SW 1271 (cell line): ENCODE data around the gene PLS1.

Experiments used
- DNase-seq, 2 experiments: peaks; one replicate each; lab custom pipeline; 2025; lab: John Stamatoyannopoulos, UW

PLS1 gene

DNA sequence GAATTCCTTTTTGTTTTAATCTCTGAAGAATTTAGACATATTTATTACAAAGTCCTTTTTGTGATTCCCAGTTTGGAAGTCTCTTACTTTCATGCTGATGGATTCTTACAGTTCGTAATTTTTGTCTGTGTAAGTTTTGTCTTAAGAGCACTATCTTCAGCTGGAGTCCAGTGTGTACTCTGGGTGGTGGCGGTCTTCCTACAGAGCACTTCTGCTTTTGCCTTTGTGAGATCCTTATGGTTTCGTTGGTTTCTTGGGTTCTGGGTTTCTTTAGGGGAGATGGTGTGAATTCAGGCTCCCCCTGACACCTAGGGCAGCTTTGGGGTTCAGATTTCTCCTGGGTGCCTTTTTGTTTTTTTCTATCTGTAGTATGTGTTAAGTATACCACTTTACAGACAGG, 45.3 kb downstream of the PLS1 start:
- DNase-seq = no peak

DNA sequence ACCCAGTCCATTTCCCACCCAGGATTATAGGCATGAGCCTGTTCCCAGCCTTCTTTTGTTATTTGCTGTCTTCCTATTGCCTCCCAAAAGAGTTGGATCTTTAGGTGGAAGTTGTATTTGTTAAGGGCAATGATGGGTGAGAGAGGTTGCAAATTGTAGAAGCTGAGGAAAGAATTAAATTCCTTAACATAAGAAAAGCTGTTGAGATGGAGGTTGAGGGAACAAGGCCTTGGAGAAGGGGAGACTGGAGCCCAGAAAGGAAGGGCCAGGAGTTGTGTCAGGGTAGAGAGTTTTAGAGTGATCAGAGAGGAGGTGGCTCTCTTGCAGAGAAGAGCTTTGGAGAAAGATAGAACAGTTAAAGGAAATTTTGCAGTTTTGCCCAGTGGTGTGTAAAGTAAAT, 46.8 kb downstream of the PLS1 start:
- no peak for DNase-seq

DNA sequence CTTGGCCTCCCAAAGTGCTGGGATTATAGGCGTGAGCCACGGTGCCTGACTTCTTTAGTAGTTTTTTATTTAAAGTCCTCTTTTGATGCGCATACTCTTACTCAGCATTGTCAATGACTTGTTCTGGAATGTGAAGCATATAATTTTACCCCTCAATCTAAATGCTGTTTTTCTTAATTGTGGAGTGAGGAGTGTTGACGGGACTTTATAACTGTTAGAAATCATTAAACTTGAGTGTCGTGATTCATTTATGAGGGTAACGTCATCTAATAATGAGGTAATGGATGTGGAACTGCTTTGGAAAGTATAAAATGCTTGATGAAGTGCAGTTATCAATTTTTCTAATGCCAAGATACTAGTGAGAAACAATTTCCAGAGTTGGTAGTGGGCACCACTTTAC, 48.3 kb downstream of the PLS1 start:
- DNase-seq = no peak

DNA sequence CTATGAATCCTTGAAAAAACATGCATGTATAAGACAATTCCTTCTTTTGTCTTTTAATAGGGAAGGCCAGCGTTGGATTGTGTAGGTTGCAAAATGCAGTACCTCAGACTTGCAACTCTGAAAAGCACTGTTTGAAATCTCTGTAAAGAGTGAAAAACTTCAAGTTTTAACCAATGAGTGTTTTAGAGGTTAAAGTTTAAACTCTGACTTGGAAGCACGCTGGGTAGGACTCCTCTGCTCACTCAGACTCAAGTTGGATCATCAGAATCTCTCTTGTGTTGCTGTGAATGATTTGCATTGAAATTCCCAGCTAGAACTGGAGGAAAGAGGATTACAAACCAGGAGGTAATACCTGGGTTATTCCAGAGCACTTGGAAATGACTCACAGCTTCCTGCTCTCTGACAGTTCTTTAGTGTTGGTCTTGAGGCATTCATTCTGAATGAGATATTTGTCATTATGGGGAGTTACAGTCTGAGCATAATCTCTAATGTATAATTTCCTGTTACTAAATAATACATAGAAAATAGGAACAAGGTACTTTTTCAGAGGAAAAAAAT, 49.1 kb downstream of the PLS1 start:
- DNase-seq = peak; percentile 44 to 68

DNA sequence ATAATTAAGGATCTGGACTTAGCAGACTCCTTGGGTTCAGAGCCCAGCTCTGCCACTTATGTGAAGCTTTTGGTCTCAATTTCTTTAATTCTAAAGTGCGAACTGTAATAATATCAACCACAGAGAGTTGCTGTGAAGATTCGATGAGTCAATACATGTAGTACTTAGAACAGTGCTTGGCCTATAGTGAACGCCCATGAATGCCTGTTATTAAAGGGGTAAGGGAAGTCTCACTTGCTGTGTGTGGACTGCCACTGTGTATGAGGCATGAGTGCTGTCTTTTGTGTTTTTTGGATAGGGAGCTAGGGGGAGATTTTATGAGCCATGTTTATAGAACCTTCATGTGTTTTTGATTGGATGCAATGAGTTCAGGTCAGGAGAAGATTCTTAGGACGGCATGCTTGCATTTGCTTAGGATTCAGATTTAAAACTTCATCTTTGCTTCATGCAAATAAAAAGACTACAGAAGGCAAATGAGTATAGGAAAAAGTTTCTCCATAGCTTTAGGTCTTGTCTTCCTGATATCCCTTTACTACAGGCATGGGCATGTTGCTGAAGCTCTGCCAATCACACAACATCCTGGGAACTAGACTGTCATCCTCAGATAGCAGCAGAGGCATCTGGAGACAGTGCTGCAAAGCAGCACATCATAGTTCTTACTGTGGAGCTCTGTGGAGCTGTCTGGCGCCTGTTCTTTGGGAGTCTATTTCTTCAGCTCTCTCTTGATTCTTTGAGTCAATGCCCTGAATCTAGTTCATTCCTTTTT, 50.0 kb downstream of the PLS1 start:
- no peak for DNase-seq

DNA sequence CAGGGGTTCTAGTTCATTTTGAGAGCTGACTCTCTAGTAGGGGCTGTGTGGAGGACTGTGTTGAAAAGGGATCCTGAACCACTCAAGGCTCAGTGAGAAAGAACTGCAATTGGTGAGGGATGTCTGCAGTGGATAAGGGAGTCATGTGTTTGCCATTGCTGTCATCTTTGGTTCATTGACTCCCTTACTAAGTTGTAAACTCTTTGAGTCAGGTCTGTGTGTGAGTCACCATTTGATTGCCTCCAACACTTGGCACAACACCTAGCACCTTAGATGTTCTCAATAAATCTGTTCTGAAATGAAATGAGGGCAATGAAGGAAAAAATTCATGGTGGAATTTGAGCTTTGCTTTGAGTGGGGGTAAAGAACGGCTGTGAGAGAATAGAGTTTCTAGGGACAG, 51.7 kb downstream of the PLS1 start:
- DNase-seq = peak in 1 of 2 experiments; percentile 13

DNA sequence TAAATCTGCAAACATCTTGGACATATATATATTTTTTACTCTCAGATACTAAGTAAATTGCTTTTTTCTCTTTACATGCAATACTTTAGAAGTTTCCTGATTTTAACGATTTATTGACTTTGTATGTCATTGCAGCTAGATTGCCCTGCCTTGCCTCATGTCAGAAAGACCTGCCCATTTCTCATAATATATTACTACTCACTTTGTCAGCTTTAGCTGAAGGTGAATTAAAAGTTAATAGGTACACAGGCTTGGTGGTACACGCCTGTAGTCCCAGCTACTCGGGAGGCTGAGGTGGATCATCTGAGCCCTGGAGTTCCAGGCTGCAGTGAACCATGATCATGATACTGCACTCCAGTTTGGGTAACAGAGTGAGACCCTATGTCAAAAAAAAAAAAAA, 52.8 kb downstream of the PLS1 start:
- DNase-seq = no peak

DNA sequence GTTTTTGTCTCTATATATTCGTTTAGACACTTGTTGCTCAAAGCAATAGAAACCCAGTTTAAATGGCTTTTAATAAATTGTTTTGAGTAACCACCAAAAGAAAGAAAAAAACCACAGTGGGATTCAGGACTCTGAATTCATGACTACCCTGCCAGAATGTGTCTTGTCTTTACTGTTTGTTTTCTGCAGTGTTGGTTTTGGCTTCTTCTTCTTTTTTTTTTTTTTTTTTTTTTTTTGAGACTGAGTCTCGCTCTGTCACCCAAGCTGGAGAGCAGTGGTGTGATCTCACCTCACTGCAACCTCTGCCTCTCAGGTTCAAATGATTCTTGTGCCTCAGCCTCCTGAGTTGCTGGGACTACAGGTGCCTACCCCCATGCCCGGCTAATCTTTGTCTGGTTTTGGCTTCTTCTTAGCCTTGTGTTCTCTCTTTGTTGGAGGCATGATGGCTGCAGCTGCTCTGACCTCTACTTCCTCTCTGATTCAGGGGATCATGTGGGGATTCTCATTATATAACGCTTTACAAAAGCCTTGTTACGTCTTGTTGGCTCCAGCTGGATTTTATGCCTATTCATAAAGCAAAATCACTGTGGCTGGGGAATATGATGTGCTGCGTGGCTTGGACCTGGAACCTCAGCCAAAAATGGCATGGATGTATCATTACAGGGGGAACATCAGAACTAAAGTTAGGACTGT, 54.0 kb downstream of the PLS1 start:
- no peak for DNase-seq

DNA sequence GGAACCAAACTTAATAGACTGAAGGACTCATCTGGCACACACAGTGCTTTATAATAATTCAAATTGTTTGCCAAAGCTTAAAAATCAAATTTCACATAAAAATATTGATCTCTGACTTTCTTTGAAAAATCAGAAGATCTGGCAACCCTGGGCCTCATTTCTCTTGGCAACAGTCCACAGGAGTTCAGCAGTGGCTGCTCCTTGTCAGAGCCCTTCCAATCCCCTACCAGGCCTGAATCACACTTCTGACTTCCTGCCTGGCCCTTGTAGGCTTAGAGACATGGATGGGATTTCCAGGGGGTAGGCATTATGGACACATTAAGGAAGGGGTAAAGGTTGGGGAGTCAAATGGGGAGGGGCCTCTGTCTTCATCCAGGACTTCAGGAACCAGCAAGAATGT, 55.5 kb downstream of the PLS1 start:
- no peak for DNase-seq

DNA sequence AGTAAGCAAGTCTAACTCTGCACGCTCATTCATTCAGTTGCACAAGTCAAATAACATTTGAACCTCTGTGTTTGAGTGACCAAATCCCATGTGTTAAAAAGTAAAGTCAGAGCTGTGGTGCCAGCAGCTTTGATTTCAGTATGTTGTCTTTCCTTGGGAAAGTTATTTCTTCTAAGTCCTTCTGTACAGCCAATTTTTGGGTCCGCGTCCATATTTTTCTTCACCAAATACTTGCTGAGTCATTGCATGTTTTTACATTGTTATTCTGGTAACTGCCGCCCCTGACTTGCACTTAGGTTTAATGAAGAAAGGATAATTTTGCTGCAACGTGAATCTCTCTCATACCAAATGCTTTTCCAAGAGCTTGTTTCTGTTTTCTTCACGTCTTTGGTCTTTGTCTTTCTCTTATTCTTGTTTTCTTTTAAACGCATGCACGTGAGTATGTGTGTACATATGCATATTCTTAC, 56.7 kb downstream of the PLS1 start:
- no peak for DNase-seq

DNA sequence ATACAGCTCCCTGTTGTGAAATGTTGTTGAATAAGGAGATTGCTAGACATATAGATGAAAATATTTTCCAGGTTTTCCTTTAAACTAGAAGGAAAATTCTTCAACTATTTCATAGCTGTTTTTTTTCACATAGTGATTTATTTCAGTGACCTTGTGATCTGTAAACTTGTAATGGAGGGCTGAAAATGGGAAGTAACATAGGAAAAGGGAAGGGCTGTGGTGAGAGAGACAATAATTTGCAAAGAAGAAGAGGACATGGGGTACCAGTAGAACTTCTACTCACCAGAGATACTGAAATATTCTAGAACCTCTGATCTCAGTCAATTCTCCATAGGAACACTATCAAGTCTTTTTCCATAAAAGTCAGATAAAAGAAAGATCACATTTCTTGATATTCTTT, 60.4 kb downstream of the PLS1 start:
- no peak for DNase-seq

DNA sequence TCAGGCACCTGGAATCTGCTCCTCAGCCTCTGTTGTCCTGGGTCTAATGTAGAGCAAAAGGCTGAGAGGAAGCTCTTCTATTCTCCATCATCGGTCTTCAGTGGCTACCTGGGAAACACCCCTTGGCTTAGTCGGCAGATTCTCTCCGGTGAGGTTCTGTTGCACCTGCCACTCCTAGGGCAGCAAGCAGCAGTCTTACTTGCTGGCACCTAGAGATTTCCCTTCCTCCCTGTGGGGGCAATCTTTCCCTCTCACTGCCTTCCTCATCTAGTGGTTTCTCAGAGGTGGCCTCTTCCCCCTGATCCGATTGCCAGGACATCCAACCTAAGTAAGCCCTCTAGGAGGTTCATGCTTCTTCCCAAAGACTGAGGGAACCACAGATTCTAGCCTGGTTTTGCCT, 60.8 kb downstream of the PLS1 start:
- no peak for DNase-seq

DNA sequence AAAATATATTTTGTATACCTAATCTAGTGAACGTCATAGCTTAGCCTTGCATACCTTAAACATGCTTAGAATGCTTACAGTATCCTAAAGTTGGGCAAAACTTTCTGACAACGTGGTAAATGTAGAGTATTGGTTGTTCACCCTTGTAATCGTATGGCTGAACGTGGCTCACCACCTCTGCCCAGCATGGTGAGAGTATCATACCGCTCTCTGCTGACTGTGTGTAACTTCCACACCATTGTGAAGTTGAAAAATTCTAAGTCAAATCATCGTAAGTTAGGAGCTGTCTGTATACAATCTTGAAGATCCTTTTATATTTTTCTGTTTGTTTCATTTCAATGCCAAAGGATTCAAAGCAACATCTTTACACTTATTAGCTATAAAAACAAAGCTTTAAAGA, 64.2 kb downstream of the PLS1 start:
- DNase-seq = no peak

DNA sequence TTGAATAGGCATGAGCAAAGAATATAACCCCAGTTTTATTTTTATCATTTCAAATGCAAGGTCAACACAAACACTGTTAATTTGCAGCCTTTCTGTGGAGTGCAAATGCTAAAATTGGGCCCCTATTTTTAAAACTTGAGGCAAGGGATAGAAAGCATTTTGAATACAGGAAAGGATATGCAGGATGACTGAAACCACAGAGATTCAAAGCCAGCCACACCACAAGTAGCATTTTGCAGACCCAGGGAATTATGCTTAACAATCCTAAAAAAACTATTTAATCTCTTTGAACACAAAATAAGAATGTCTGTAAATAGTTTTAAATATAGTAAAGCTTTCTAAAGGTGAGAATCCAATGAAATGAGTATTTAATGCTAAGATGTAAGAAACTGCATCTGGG, 64.7 kb downstream of the PLS1 start:
- no peak for DNase-seq

DNA sequence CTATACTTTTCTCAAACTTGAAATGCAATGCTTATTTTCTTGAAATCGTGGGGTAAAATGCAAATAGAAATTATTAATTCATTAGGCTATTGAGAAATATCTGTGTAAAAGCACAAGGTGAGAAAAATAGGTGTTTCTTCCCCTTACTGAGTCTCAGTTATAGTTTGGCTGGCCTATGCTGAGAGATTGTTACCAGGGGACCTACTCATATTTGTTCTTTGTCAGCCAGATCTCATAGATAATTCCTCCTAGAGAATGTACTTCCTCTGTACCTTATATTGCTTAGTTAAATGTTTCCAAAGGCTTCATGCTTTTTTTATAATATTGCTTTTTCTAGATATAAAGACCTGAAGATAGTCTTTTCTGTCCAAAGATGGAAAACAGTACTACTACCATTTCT, 67.7 kb downstream of the PLS1 start:
- DNase-seq = no peak

DNA sequence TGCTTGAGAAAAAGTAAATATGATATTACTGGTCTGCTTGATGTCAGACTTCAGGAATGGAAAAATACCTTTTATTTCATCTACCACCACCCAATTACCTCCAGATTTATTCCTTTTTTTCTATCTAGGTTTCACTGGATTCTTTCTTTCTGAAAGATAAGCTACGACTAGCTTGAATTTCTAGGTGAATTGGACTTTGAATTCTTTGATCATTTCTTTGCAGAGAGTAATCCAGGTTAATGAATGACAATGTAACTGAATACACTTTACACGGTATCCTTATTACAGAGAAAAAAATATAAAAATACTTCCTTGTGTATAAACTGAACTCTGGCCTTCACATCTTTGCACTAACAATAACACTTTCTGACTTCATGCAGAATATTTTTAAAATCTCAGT, 68.1 kb downstream of the PLS1 start:
- no peak for DNase-seq

DNA sequence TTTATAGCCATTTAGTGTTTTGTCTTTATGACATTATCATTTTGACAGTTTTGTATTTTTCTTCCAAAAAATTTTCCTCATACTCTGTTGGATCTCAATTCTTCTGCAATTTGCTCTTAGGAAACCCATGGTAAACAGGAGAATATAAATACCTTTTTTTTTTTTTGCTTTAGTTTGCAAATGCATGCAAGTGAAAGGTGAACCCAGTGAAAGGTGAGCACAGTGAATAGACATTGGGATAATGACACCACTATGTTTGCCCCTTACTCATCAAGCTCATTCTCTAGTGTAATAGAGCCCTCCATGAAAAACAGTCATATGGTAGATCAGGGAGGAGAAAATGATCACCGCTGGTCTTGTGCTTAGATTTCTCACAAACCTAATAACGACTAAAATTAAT, 68.6 kb downstream of the PLS1 start:
- DNase-seq = no peak

DNA sequence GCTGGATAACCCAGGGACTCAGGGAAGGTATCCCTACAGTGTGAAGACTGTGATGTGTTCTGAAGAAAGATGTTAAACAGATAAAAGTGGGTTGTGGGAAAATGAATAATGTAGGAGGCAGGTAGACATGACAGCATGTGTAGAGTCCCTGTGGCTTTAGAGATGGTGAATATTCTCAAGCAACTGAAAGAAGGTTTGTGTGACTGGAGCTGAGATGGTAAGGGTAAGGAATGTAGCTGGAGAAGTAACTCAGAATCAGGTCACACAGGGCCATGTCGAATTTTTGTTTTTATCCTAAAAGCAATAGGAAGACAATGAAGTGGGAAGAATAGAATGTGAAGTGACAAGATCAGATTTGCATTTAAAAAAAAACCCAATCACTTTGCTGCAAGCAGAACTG, 73.9 kb downstream of the PLS1 start:
- no peak for DNase-seq

DNA sequence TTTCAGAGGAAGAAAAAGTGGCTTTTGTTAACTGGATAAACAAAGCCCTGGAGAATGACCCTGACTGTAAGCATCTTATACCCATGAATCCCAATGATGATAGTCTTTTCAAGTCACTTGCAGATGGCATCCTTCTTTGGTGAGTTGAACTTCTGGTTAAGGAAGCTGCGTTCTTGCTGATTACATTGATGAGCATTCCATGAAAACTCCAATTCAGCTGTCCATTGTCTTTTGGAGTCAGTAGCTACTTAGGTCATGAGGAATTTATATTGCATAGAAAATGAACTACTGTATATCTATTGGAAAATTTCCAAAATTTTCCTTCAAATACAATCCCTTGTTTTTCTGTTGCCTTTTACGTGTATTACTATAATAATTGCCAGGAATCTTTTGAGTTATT, 80.0 kb downstream of the PLS1 start:
- DNase-seq = no peak

DNA sequence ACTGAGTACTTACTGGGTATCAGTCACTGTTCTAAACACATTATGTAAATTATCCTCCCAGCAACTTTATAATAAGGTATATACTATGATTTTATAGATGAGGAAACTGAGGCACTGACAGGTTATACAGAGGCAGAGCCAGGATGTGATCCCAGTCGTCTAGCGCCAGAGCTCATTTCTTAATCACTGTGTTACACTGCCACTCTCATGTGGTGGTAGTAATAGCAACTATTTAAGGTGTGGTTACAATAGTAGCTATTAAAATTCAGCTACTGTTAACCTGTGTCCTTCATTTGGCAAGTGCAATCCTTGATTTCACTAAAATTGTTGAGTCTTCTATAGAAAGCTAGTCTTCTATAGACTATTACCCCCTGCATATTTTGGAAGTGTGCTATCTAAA, 84.5 kb downstream of the PLS1 start:
- DNase-seq = no peak

DNA sequence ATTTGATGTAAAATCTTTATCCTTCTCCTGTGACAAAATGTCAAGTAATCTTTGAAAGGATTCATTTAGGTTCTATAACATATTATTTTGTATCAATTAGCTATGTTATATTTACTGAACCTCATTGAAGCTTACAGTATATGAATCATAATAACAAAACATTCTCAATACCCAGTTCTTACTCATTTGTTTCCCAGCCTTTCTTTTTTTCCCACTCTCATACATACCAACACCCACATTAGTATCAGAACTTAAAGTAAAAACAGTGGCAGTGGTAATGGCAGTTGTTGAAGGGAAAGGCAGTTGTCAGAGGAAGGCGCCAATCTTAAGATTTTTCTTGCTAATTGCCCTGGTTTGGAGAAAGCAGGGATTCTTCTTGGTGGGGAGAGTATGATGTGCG, 94.4 kb downstream of the PLS1 start:
- DNase-seq = no peak

DNA sequence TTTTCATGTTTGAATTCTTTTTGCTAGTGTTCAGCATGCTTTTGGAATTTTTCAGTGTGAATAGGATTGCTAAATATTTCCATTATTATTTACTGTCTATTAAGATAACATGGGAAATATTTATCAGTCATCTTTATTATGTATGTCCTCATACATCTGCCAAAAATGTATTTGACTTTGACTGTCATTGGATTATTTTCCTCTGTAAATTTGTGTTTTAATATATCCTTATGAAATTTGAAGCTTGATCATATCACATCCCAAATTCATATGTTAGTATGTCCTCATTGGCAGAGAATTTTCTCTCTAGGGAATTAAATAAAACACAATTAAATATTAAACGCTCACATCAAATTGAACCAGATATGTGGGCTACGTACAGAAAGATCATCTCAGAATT, 95.3 kb downstream of the PLS1 start:
- DNase-seq = no peak

DNA sequence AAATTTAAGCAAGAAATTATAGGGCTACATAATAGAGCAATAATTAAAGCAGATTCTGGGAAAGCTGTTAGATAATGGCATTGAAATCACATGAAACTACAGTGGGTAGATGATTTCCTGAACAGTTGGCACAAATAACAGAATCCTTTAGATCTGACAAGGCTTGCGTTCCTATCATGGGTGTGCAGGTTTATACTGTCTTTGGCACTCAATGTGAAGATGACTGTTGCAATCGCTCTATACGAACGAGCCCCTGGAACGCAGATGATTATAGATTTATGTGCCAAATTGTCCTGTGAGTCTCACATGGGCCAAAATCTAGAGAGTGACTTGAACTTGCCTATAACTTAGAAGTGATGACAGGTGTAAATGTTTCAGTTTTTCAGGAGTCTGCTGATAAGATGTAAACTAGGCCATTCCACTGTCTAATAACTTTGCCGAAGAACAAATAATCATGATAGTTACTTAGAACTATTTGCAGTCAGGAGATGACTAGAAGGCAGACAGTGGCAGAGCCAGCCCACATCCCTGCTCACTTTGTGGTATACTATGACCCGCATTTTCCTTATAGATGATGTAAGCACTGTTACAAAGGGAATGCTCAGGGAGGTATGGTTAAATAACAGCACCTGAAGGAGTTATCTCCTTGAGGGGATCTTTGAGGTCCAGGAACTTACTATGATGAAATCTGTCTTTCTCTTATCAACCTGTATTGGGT, 97.1 kb downstream of the PLS1 start:
- DNase-seq = no peak
